ENCODE measurements around the gene GPR176.

DNA sequence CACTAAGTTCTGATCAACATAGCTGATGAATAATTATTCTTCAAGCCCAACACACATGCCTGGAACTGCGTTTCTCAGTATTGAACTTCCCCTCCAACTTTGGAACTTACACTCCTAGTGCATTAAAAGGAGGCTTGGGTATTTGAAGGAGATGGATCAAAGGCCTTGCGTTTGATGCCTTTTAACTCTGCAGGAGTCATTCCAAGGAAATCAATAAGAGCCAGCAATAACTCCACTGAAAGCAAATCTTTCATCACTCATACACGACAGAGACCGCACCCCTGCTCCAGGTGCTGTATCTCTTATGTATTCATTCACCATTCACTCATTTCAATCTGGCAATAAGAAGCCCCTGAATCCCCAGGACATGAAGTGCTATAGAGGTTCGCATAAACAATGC is 123.5 kb downstream of the GPR176 start:
- TF ChIP-seq POLR2AphosphoS5 (IDR thresholded peaks at IDR 0.05) (no peak), CTCF (IDR thresholded peaks at IDR 0.05) (no peak), POLR2A (IDR thresholded peaks at IDR 0.05) (no peak), EP300 (IDR thresholded peaks at IDR 0.05) (no peak)

All from sigmoid colon (tissue), 4 donors.